Activated naive CD8-positive, alpha-beta T cell treated with anti-CD3 and anti-CD28 coated beads, Interleukin-2, amount 10 ng/mL, durations not matched to agents 7 days and 5 days (primary cell): Measurements from ENCODE around the gene KIRREL3. TPM values are rescaled to one million over a fixed set of nuclear protein-coding genes. Genes with fewer than 3 reads are reported as not detected.

Experiments
- ATAC-seq: fragments of 150-1000 bp; cut with Tn5 transposase; one replicate; pipeline ENCODE4 v1.10.0; 2021; ENCODE audit warnings: low read depth, moderate library complexity
- POLR2A ChIA-PET: fragments of 350-600 bp; sonication (Branson Sonifier 250); formaldehyde crosslinking; loops from one replicate; lab custom pipeline; 2021; ENCODE audit warnings: antibody characterized with exemption; lab: Charles Lee
- DNase-seq: peaks from one replicate; pipeline ENCODE4 v3.0.0; 2021
- H3K27ac Mint-ChIP-seq: one replicate; pipeline ENCODE4 v1.8.0; 2022; ENCODE audit warnings: mild to moderate bottlenecking, mixed read lengths
- H3K27me3 Mint-ChIP-seq: one replicate; pipeline ENCODE4 v1.8.0; 2022; ENCODE audit warnings: mild to moderate bottlenecking, moderate library complexity, mixed read lengths
- H3K36me3 Mint-ChIP-seq: one replicate; pipeline ENCODE4 v1.8.0; 2021; ENCODE audit warnings: mild to moderate bottlenecking, mixed read lengths
- H3K4me1 Mint-ChIP-seq: one replicate; pipeline ENCODE4 v1.8.0; 2021; ENCODE audit warnings: mixed read lengths
- H3K4me3 Mint-ChIP-seq: one replicate; pipeline ENCODE4 v1.8.0; 2022; ENCODE audit warnings: mild to moderate bottlenecking, moderate library complexity, mixed read lengths
- H3K9me3 Mint-ChIP-seq: one replicate; pipeline ENCODE4 v1.8.0; 2021; ENCODE audit warnings: mixed read lengths
- total RNA-seq, 2 experiments: library from RNA; stranded (reverse); gene quantifications; one replicate each; pipeline ENCODE4 v1.2.3, GENCODE V29; 2021

The KIRREL3 gene
- total RNA-seq, 2 experiments from 2014 or later: not detected

DNA sequence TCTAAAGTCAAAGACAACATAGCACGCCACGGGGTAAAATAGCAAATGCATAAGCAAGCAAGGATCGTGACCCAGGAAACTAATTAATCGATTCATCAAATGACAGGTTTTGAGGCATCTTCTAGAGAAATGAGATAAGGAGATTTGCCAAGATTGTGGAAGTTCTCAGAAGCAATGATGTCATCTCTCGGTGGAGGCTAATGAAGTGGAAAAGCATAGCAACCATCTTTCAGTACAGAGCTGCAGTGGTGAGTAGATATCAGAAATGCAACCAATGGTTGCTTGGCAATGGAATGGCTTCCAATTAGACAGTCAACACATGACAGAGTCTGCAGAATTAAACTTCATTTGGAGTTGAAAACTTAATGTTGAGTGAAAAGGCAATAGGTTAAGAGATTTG, 116.0 kb downstream of the KIRREL3 start:
- H3K9me3 Mint-ChIP-seq: no peaks in the 10 kb centered on the region
- DNase-seq (no peak), ATAC-seq (no peak)
- no peak overlapping the region for H3K27ac Mint-ChIP-seq
- POLR2A ChIA-PET: no interaction called here
- H3K4me1 Mint-ChIP-seq: no peaks in the 10 kb centered on the region
- no peaks in the 10 kb centered on the region for H3K36me3 Mint-ChIP-seq
- H3K27me3 Mint-ChIP-seq: no peaks in the 10 kb centered on the region
- no peak overlapping the region for H3K4me3 Mint-ChIP-seq

DNA sequence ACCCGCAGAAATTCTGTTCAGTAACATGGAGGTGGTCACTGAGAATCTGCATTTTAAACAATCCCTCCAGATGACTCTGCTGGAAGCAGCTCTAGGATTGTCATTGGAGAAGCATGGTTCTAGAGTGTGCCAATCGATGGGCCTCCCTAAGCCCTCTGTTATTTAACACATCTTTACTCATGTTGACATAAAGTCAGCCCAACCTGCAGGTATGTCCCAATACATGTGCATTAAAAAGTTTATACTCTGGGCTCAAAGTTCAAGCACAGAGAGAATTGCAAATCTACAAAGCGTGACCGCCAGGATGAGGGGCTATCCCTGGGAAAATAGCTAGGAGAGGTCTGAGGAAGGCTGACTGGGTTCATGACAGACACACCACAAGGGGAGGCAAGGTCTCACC, 116.4 kb downstream of the KIRREL3 start:
- POLR2A ChIA-PET: no interaction called here
- no peak overlapping the region for H3K4me3 Mint-ChIP-seq
- DNase-seq (no peak), ATAC-seq (no peak)
- H3K36me3 Mint-ChIP-seq: no peaks in the 10 kb centered on the region
- no peaks in the 10 kb centered on the region for H3K27me3 Mint-ChIP-seq
- H3K4me1 Mint-ChIP-seq: no peaks in the 10 kb centered on the region
- H3K9me3 Mint-ChIP-seq: no peaks in the 10 kb centered on the region
- no peak overlapping the region for H3K27ac Mint-ChIP-seq

DNA sequence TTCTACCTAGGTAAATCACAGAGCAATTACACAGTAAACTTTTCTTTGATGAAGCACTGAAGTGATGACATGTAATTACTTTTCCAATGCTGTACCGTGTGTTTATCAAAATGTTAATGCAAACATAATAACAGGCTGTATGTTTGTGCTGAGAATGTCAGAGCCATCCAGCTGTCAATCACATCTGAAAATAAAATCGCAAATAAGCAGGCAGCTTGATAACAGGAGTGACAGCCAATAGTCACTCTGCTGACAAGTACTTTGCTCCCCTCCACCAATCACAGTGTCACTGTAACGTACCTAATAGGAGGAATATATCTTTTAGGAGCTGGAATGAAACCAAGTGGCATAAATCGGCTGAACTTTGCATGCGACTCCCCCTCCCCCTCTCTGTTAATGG, 119.7 kb downstream of the KIRREL3 start:
- Mint-ChIP-seq H3K36me3 (no peaks in the 10 kb centered on the region), H3K9me3 (no peaks in the 10 kb centered on the region), H3K4me1 (no peaks in the 10 kb centered on the region), H3K27me3 (no peaks in the 10 kb centered on the region), H3K27ac (no peak overlapping the region), H3K4me3 (no peak overlapping the region)
- ATAC-seq (no peak), DNase-seq (no peak)
- POLR2A ChIA-PET: no interaction called here

DNA sequence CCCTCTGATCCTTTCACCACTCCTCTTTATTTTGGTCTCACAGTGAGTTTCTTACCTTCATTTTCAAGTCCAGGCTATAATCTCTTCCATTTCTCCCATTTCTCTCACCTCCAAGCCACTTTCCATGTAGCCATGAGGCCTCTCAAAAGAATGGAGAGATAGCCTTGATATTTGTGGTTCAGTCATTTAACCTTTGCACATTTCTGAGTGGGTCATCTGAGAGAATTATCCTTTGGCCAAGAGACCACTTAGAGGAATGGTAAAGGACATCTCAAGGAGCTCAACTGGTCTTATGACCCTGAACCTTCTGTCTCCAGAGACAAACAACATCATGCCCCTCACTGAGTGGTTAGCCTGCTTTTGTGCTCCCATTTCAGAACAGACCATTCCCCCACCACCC, 121.1 kb downstream of the KIRREL3 start:
- Mint-ChIP-seq H3K9me3 (no peaks in the 10 kb centered on the region), H3K4me1 (no peaks in the 10 kb centered on the region), H3K4me3 (no peak overlapping the region), H3K36me3 (no peaks in the 10 kb centered on the region), H3K27me3 (no peaks in the 10 kb centered on the region), H3K27ac (no peak overlapping the region)
- DNase-seq: no peak
- POLR2A ChIA-PET: no interaction called here
- no peak for ATAC-seq

DNA sequence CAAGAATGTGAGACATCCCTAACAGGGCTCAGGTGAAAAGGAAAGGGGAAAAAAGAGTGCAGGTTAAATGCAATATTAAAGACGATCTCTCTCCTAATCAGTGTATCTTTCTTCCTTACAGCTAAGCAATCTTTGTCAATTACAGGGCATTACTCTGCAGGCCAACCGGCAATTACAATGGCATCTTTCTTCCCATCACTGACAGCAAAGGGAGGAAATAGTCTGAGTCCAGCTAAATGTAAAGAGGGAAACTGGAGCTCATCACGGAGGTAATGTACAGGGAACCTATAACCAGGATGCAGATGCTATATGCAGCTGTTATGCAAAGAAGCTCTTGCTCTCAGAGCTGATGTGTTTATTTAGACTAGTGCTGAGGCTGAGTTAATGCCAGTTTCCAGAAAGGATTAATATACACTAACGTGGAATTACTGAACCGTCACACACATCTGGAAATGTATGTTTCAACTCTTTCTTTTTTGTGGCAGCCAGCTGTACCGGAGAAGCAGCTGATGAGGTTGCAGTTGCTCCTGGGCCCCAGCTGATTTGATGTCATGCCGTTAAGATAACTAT, 121.6 kb downstream of the KIRREL3 start:
- ATAC-seq: no peak
- no peak for DNase-seq
- Mint-ChIP-seq H3K27me3 (no peaks in the 10 kb centered on the region), H3K4me3 (no peak overlapping the region), H3K4me1 (no peaks in the 10 kb centered on the region), H3K9me3 (no peaks in the 10 kb centered on the region), H3K36me3 (no peaks in the 10 kb centered on the region), H3K27ac (no peak overlapping the region)
- POLR2A ChIA-PET: no interaction called here

DNA sequence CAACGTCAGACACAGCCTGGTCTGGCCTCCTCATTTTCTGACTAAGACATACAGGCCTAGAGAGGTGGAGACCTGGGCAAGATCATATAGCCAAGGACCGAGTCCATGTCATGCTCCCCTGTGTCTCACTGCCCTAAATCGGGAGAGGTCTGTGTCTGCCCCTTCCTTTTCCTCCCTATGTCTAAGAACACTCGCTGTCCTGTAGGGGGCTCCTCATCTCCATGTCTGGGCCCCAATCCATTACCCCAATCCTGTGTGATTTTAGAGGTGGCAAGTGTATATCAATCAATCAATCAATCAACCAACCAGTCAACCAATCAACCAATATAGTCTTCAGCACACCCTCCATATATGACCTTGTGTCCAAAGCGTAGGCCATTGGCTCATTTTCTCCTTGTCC, 125.7 kb downstream of the KIRREL3 start:
- Mint-ChIP-seq H3K27ac (no peak overlapping the region), H3K4me1 (no peaks in the 10 kb centered on the region), H3K36me3 (no peaks in the 10 kb centered on the region), H3K9me3 (no peaks in the 10 kb centered on the region), H3K27me3 (no peaks in the 10 kb centered on the region), H3K4me3 (no peak overlapping the region)
- ATAC-seq (no peak), DNase-seq (no peak)
- POLR2A ChIA-PET: no interaction called here

DNA sequence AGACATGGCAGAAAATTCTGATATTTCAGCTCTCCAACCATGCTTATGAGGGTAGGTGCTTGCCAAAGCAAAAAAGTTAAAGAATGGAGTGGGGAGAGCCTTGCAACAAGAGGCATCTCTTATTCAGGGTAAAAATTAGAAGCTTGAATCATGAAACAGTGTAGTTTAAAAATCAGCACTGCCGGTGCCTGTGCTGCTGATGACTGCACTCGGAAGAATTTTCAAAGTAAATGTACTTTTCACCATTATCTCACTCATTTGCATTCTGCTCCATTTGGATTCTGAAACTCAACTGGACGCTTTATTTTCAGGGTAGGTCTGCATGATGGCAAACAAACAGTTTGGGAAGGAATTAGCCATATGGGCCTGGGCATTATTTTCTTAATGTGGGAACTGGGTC, 126.3 kb downstream of the KIRREL3 start:
- H3K4me3 Mint-ChIP-seq: no peak overlapping the region
- H3K27ac Mint-ChIP-seq: no peak overlapping the region
- POLR2A ChIA-PET: no interaction called here
- DNase-seq: no peak
- H3K4me1 Mint-ChIP-seq: no peaks in the 10 kb centered on the region
- H3K36me3 Mint-ChIP-seq: no peaks in the 10 kb centered on the region
- no peaks in the 10 kb centered on the region for H3K9me3 Mint-ChIP-seq
- no peak for ATAC-seq
- no peaks in the 10 kb centered on the region for H3K27me3 Mint-ChIP-seq

DNA sequence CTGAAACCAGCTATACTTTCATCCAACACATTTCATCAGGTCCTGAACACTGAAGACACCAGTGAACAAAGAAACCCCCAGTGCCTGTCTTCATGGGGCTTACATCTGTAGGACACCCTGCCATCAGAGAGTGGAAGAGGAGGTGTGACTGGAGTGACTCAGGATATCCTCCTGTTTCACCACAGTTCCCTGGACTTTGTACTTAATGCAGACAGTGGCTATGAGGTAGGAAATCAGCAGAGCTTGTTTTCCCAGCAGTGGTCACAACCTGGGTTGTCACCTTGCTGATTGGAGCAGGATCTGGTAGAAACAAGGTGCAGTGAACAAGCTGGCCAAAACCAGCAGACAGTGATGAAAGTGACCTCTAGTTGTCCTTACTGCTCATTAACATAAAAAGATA, 128.8 kb downstream of the KIRREL3 start:
- H3K9me3 Mint-ChIP-seq: no peaks in the 10 kb centered on the region
- no peak overlapping the region for H3K27ac Mint-ChIP-seq
- H3K36me3 Mint-ChIP-seq: no peaks in the 10 kb centered on the region
- H3K4me1 Mint-ChIP-seq: no peaks in the 10 kb centered on the region
- H3K4me3 Mint-ChIP-seq: no peak overlapping the region
- ATAC-seq (no peak), DNase-seq (no peak)
- POLR2A ChIA-PET: no interaction called here
- no peaks in the 10 kb centered on the region for H3K27me3 Mint-ChIP-seq

DNA sequence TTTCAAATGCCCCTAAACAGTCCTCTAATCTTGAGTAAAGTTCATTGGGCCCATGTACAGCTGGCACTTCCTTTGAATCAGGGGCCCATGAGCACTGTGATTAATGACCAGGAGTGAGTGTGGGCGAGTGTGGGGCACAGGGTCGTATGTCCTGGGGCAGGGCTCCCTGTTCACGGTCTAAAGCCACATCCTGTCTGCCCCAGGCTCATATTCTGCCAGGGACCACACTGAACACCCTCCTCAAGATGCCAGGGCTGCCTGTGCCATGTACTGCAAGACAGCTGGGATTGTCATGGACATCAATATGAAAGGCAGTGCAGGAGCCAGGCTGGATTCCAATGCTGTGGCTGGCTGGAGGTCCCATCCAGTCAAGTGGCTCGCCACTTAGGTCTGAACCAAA, 130.5 kb downstream of the KIRREL3 start:
- no peak for DNase-seq
- H3K4me1 Mint-ChIP-seq: no peaks in the 10 kb centered on the region
- no peaks in the 10 kb centered on the region for H3K27me3 Mint-ChIP-seq
- no peak overlapping the region for H3K27ac Mint-ChIP-seq
- no peak for ATAC-seq
- no peaks in the 10 kb centered on the region for H3K36me3 Mint-ChIP-seq
- H3K9me3 Mint-ChIP-seq: no peaks in the 10 kb centered on the region
- no peak overlapping the region for H3K4me3 Mint-ChIP-seq
- POLR2A ChIA-PET: no interaction called here

DNA sequence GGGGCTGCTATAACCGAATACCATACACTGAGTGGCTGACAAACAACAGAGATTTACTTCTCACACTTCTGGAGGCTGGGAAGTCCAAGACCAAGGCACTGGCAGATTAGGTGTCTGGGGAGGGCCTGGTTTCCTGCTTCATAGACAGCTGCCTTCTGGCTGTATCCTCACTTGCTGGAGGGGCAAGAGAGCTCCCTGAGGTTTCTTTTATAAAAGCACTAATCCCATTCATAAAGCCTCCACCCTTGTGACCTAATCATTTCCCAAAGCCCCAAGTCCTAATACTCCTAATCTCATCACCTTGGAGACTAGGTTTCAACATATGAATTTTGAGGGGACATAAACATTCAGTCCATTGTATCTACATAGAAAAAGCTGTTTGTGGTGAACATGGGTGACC, 131.8 kb downstream of the KIRREL3 start:
- Mint-ChIP-seq H3K27me3 (no peaks in the 10 kb centered on the region), H3K9me3 (no peaks in the 10 kb centered on the region), H3K36me3 (no peaks in the 10 kb centered on the region), H3K27ac (no peak overlapping the region), H3K4me3 (no peak overlapping the region), H3K4me1 (no peaks in the 10 kb centered on the region)
- ATAC-seq: no peak
- no peak for DNase-seq
- POLR2A ChIA-PET: no interaction called here

DNA sequence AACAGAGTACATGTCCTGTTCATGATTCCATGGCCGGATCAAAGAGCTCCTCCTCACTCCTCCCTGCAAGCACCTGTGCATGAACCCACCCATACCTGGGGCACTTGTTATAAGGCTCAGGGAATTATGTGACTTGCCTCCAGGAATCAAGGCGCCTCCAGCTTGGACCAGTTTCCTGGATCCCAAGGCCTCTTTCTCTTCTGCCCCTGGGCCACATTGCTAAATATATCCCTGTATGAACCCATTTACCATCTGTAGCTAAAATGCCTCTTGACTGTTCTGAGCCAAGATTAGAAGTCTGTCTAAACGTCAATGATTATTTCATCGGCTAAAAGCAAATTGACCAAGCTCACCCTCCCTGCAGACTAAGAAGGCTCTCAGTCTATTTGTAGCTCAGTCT, 135.6 kb downstream of the KIRREL3 start:
- H3K27ac Mint-ChIP-seq: no peak overlapping the region
- no peaks in the 10 kb centered on the region for H3K9me3 Mint-ChIP-seq
- no peaks in the 10 kb centered on the region for H3K36me3 Mint-ChIP-seq
- H3K4me1 Mint-ChIP-seq: no peaks in the 10 kb centered on the region
- no peak for DNase-seq
- POLR2A ChIA-PET: no interaction called here
- no peak overlapping the region for H3K4me3 Mint-ChIP-seq
- no peaks in the 10 kb centered on the region for H3K27me3 Mint-ChIP-seq
- no peak for ATAC-seq

DNA sequence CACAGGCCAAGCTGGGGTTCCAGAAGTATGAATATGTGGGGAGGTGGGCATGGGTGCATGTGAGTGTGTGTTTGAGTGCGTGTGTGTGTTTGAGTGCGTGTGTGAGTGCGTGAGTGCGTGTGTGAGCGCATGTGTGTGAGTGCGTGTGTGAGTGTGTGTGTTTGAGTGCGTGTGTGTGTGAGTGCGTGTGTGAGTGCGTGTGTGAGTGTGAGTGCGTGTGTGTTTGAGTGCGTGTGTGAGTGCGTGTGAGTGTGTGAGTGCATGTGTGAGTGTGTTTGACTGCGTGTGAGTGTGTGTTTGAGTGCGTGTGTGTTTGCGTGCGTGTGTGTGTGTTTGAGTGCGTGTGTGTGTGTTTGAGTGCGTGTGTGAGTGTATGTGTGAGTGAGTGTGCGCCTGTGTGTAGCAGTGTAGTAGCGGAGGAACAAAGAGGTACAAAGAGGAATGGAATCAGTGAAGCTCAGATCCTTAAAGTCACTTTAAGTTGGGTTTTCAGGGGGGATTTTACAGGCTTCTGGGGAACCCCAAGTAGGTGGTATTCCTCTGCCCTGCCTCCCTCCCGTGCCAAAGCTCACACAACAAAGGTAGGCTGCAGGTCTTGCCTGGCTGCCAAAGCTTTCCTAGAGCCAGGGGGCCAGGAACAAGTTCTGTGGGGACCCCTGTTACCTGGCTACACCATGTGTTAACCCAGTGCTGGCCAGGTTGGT, 137.1 kb downstream of the KIRREL3 start:
- Mint-ChIP-seq H3K4me1 (no peaks in the 10 kb centered on the region), H3K36me3 (no peaks in the 10 kb centered on the region), H3K27ac (no peak overlapping the region), H3K27me3 (no peaks in the 10 kb centered on the region), H3K4me3 (no peak overlapping the region), H3K9me3 (no peaks in the 10 kb centered on the region)
- DNase-seq (no peak), ATAC-seq (no peak)
- POLR2A ChIA-PET: no interaction called here

DNA sequence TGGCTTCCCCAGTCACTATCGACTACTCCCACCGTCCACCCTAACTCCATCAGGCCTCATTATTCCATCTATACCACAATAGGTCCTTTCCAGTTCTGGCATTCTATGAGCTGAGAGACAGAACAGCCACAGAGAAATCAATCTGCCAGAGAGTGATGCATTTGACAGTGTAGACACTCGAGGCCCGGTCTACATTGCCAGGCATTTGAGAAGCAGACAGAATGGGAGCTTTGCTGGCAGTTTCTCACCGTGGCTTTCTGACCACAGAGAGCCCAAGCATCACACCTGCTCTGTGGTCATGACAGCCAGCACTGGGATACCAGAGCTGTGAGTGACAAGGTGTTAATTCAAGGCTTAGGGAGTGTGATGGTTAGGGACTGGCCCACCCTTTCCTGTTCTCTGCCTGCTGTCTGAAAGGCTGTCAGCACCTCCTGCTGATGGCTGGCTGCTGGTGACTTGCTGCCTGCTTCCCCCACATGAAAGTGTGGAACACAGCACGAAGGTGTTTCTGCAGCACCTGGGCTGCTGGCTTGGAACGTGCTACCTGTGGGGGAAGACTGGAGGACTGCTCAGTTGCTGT, 137.8 kb downstream of the KIRREL3 start:
- Mint-ChIP-seq H3K27me3 (no peaks in the 10 kb centered on the region), H3K4me1 (no peaks in the 10 kb centered on the region), H3K9me3 (no peaks in the 10 kb centered on the region), H3K4me3 (no peak overlapping the region), H3K27ac (no peak overlapping the region), H3K36me3 (no peaks in the 10 kb centered on the region)
- DNase-seq (no peak), ATAC-seq (no peak)
- POLR2A ChIA-PET: no interaction called here

DNA sequence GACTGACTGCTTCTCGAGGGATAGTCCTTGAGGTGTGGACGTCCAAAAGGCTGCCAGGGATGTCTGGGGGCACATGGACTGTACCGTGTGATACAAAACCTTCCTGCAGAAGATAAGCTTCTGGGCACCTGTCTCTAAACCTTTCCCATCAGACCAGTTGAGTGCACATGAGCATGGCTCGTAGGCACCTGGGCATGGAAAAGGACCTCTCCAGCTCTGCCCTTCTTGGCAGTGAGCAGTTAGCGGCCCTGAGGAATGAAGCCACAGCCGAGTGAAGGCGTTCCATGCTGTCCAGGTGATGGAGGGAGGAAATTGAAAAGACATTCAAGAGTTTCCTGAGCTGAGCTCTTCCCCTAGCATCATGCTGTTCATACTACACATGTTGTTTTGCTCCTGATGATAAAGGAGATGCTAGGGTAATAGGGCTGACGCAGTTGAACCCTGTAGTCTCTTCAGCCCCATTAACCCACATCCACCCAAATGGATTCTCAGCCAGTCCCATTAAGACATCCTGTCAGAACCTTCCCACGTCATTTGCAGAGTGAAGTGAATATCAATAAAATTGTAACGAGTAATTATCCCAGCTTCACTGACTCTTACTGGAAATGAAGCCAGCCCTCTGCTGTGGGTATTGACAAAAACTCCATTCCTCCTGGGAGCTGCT, 138.6 kb downstream of the KIRREL3 start:
- POLR2A ChIA-PET: no interaction called here
- no peak overlapping the region for H3K4me3 Mint-ChIP-seq
- DNase-seq (no peak), ATAC-seq (no peak)
- no peak overlapping the region for H3K27ac Mint-ChIP-seq
- H3K4me1 Mint-ChIP-seq: no peaks in the 10 kb centered on the region
- no peaks in the 10 kb centered on the region for H3K27me3 Mint-ChIP-seq
- H3K36me3 Mint-ChIP-seq: no peaks in the 10 kb centered on the region
- H3K9me3 Mint-ChIP-seq: no peaks in the 10 kb centered on the region
